T-helper 1 cell (primary cell): ENCODE measurements around the gene DOP1A.

Experiments
- DNase-seq, 5 donors: peaks; one replicate each; pipeline ENCODE4 v3.0.0-alpha.2; 2012 to 2020
- total RNA-seq, 4 donors: gene quantifications; one replicate each; lab custom pipeline; 2026; lab: John Stamatoyannopoulos, UW

The DOP1A gene
- total RNA-seq, result 62.7 to 102 (median 89.1) reads per million in 4 donors

- peak; percentile 89 to 95 (median 94) for DNase-seq
These were observed at the start of gene DOP1A for GRCh38 chr6:83067448-83068439. DOP1A (plus strand) TSS chr6:83067671; CDS start chr6:83096978, 29,307 bp downstream.

GRCh38 chr6:83019741-83020140, 47.7 kb upstream of the DOP1A start:
- no peak for DNase-seq

- DNase-seq, result no peak
These were observed 35.8 kb upstream of the DOP1A start for GRCh38 chr6:83031689-83032088.

- DNase-seq, result no peak
These were observed 29.2 kb upstream of the DOP1A start for GRCh38 chr6:83038246-83038645.

GRCh38 chr6:83042467-83043053, 24.9 kb upstream of the DOP1A start:
- no peak for DNase-seq

GRCh38 chr6:83044091-83044768, 23.2 kb upstream of the DOP1A start:
- no peak for DNase-seq

GRCh38 chr6:83047065-83047754, 20.3 kb upstream of the DOP1A start:
- DNase-seq, result no peak

- DNase-seq, result no peak
These were observed 15.9 kb upstream of the DOP1A start for GRCh38 chr6:83051377-83052172.

- no peak for DNase-seq
These were observed 13.8 kb upstream of the DOP1A start for GRCh38 chr6:83053678-83054077.

- DNase-seq, result peak in 3 of 5 donors; percentile 8 to 28 (median 11)
These were observed 12.0 kb upstream of the DOP1A start for GRCh38 chr6:83055366-83055964.

GRCh38 chr6:83057705-83058321, 9.7 kb upstream of the DOP1A start:
- peak in 2 of 5 donors; percentile 10 for DNase-seq

GRCh38 chr6:83061190-83061589, 6.3 kb upstream of the DOP1A start:
- DNase-seq, result no peak

- DNase-seq, result no peak
These were observed 5.2 kb upstream of the DOP1A start for GRCh38 chr6:83062225-83062624.

- peak; percentile 83 to 90 (median 87) for DNase-seq
These were observed 1.8 kb upstream of the DOP1A start, which contains the start of gene UBE3D for GRCh38 chr6:83065511-83066192. UBE3D (minus strand) TSS chr6:83065841; CDS start chr6:83065718, 123 bp downstream.

- no peak for DNase-seq
These were observed 1.1 kb downstream of the DOP1A start for GRCh38 chr6:83068616-83069015.

- DNase-seq, result no peak
These were observed 2.2 kb downstream of the DOP1A start for GRCh38 chr6:83069633-83070032.

GRCh38 chr6:83071023-83071422, 3.6 kb downstream of the DOP1A start:
- no peak for DNase-seq

- no peak for DNase-seq
These were observed 4.2 kb downstream of the DOP1A start for GRCh38 chr6:83071707-83072106.

- no peak for DNase-seq
These were observed 5.3 kb downstream of the DOP1A start for GRCh38 chr6:83072726-83073125.

GRCh38 chr6:83073615-83074014, 6.1 kb downstream of the DOP1A start:
- no peak for DNase-seq
